GM21526 (cell line): ENCODE results near the gene LY6G5B.

Experiments used
- ATAC-seq: cut with Tn5 transposase; IDR thresholded peaks from one replicate; pipeline ENCODE4 v1.9.1; 2021; ENCODE audit warnings: moderate library complexity; ENCODE audit not compliant: unreplicated experiment, low FRiP score

The LY6G5B gene

GRCh38 chr6:31711233-31711632 is 41.5 kb downstream of the LY6G5B start:
- ATAC-seq = no peak

- ATAC-seq = no peak
These were observed 42.5 kb downstream of the LY6G5B start for GRCh38 chr6:31712296-31712695.

- no peak for ATAC-seq
These were observed 43.7 kb downstream of the LY6G5B start for GRCh38 chr6:31713465-31713864.

- ATAC-seq = no peak
These were observed 44.4 kb downstream of the LY6G5B start for GRCh38 chr6:31713991-31714684.

- no peak for ATAC-seq
These were observed 45.5 kb downstream of the LY6G5B start, which contains the start of gene LY6G6D for GRCh38 chr6:31715022-31715958. Gene LY6G6D, plus strand, starts transcription at chr6:31715348. Its CDS starts 8 bp downstream, at chr6:31715356.

GRCh38 chr6:31717499-31718222 is 47.9 kb downstream of the LY6G5B start:
- ATAC-seq = no peak

GRCh38 chr6:31718265-31718664 is 48.5 kb downstream of the LY6G5B start:
- ATAC-seq = no peak

- ATAC-seq = no peak
These were observed 49.2 kb downstream of the LY6G5B start for GRCh38 chr6:31719001-31719400.

- ATAC-seq = no peak
These were observed 50.5 kb downstream of the LY6G5B start for GRCh38 chr6:31720196-31720770.

GRCh38 chr6:31721351-31722020 is 51.7 kb downstream of the LY6G5B start, which contains the start of gene LY6G6C:
Gene LY6G6C, minus strand, starts transcription at chr6:31721746. Its CDS starts 67 bp downstream, at chr6:31721679.
- no peak for ATAC-seq

GRCh38 chr6:31722173-31722572 is 52.4 kb downstream of the LY6G5B start:
- no peak for ATAC-seq
